Smooth muscle cell (in vitro differentiated cells): Measurements from ENCODE around the gene MAP1LC3B. TPM values are rescaled to one million over a fixed set of nuclear protein-coding genes. Genes with fewer than 3 reads are reported as not detected.

Experiments
- DNase-seq: peaks from one replicate; lab custom pipeline; 2025; ENCODE audit not compliant: unreplicated experiment; lab: John Stamatoyannopoulos, UW
- H2AFZ ChIP-seq: fragments of 200-600 bp; sonication (generic); 2 replicates; pipeline ENCODE4 v1.6.0; 2016; ENCODE audit warnings: antibody characterized with exemption, low read depth, mild to moderate bottlenecking
- H3F3A ChIP-seq: fragments of 200-600 bp; sonication (generic); 2 replicates; pipeline ENCODE4 v1.6.0; 2017; ENCODE audit warnings: antibody characterized with exemption, low read depth
- H3K27ac ChIP-seq: fragments of 200-600 bp; sonication (generic); 2 replicates; pipeline ENCODE4 v1.5.1; 2016; ENCODE audit warnings: low read depth, mild to moderate bottlenecking
- H3K27me3 ChIP-seq: fragments of 200-600 bp; sonication (generic); 2 replicates; pipeline ENCODE4 v1.6.1; 2016; ENCODE audit warnings: low read depth, mild to moderate bottlenecking
- H3K36me3 ChIP-seq: fragments of 200-600 bp; sonication (generic); 2 replicates; pipeline ENCODE4 v1.5.1; 2016; ENCODE audit warnings: low read depth
- H3K4me1 ChIP-seq: fragments of 200-600 bp; sonication (generic); 2 replicates; pipeline ENCODE4 v1.5.1; 2016; ENCODE audit warnings: low read depth
- H3K4me2 ChIP-seq: fragments of 200-600 bp; sonication (generic); 2 replicates; pipeline ENCODE4 v1.6.0; 2016; ENCODE audit warnings: mild to moderate bottlenecking
- H3K4me3 ChIP-seq: fragments of 200-600 bp; sonication (generic); 2 replicates; pipeline ENCODE4 v1.5.1; 2016; ENCODE audit warnings: mild to moderate bottlenecking
- H3K79me2 ChIP-seq: fragments of 200-600 bp; sonication (generic); 2 replicates; pipeline ENCODE4 v1.6.0; 2016; ENCODE audit warnings: low read depth, mild to moderate bottlenecking
- H3K9ac ChIP-seq: fragments of 200-600 bp; sonication (generic); 2 replicates; pipeline ENCODE4 v1.6.0; 2016; ENCODE audit warnings: low read depth
- H3K9me3 ChIP-seq: fragments of 200-600 bp; sonication (generic); replicated peaks from 2 replicates; pipeline ENCODE4 v1.5.1; 2016; ENCODE audit warnings: low read depth
- H4K20me1 ChIP-seq: fragments of 200-600 bp; sonication (generic); 2 replicates; pipeline ENCODE4 v1.6.0; 2016; ENCODE audit warnings: low read depth
- CTCF ChIP-seq: fragments of 200-600 bp; sonication (generic); IDR thresholded peaks from 2 replicates; pipeline ENCODE4 v1.5.1; 2017; ENCODE audit warnings: borderline replicate concordance, mild to moderate bottlenecking, antibody characterized with exemption; ENCODE audit not compliant: insufficient read depth, poor library complexity, severe bottlenecking
- WGBS: methylation state at CpG from one replicate; pipeline ENCODE4 v1.1.7; 2016; ENCODE audit warnings: low lambda C conversion rate; 5-methylcytosine and 5-hydroxymethylcytosine counted together
- polyA plus RNA-seq: library from polyadenylated mRNA; unstranded; fragments of >200 nt; fragmentation: Nextera tagmentation; extraction: Ambion mirVana; gene quantifications from 2 replicates; pipeline ENCODE4 v1.2.1, GENCODE V29; 2016
- total RNA-seq: library from RNA; depleted of rRNA; stranded (reverse); fragments of >200 nt; gene quantifications from 2 replicates; pipeline ENCODE4 v1.2.3, GENCODE V29; 2014

The MAP1LC3B gene
- total and polyA plus RNA-seq, 2 experiments from 2014 or later, result 77.5 to 107 TPM

GRCh38 chr16:87431926-87432325, 39.8 kb downstream of the MAP1LC3B start:
- H2AFZ ChIP-seq, result no peak overlapping the region
- H3K4me3 ChIP-seq, result no peak overlapping the region
- H3K27me3 ChIP-seq, result no peaks in the 10 kb centered on the region
- no peaks in the 10 kb centered on the region for H3K9me3 ChIP-seq
- H3K27ac ChIP-seq, result peak overlapping the region; percentile 70
- H3K9ac ChIP-seq, result no peak overlapping the region
- peaks cover 19% of the 10 kb centered on the region for H3F3A ChIP-seq
- H3K79me2 ChIP-seq, result peaks cover 17% of the 10 kb centered on the region
- DNase-seq, result no peak
- 30% methylated on average over 7 of the region's 7 CpGs for WGBS
- TF ChIP-seq CTCF, result no peak
- peaks cover 7% of the 10 kb centered on the region for H3K4me1 ChIP-seq
- H3K36me3 ChIP-seq, result no peaks in the 10 kb centered on the region
- peaks cover 71% of the 10 kb centered on the region for H4K20me1 ChIP-seq
- peak overlapping the region; percentile 54 for H3K4me2 ChIP-seq

GRCh38 chr16:87432330-87432915, 40.3 kb downstream of the MAP1LC3B start:
- 97% methylated on average over 15 of the region's 15 CpGs for WGBS
- no peak for TF ChIP-seq CTCF
- no peak overlapping the region for H3K9ac ChIP-seq
- H2AFZ ChIP-seq, result no peak overlapping the region
- H3K4me2 ChIP-seq, result peak overlapping the region; percentile 54
- H4K20me1 ChIP-seq, result peaks cover 71% of the 10 kb centered on the region
- H3K4me1 ChIP-seq, result peaks cover 7% of the 10 kb centered on the region
- H3K27ac ChIP-seq, result peak overlapping the region; percentile 70
- DNase-seq, result no peak
- peaks cover 17% of the 10 kb centered on the region for H3K79me2 ChIP-seq
- H3K36me3 ChIP-seq, result no peaks in the 10 kb centered on the region
- no peaks in the 10 kb centered on the region for H3K9me3 ChIP-seq
- peaks cover 19% of the 10 kb centered on the region for H3F3A ChIP-seq
- no peaks in the 10 kb centered on the region for H3K27me3 ChIP-seq
- no peak overlapping the region for H3K4me3 ChIP-seq

- Histone ChIP-seq H3K36me3 (no peaks in the 10 kb centered on the region), H3K79me2 (peaks cover 14% of the 10 kb centered on the region), H3K4me1 (peaks cover 7% of the 10 kb centered on the region), H3F3A (peaks cover 19% of the 10 kb centered on the region), H3K27me3 (no peaks in the 10 kb centered on the region), H3K9me3 (no peaks in the 10 kb centered on the region), H2AFZ (no peak overlapping the region), H3K4me3 (no peak overlapping the region), H3K27ac (no peak overlapping the region), H3K4me2 (no peak overlapping the region), H3K9ac (no peak overlapping the region), H4K20me1 (peaks cover 77% of the 10 kb centered on the region)
- WGBS, result 99% methylated on average over 22 of the region's 22 CpGs
- TF ChIP-seq CTCF, result no peak
- no peak for DNase-seq
These were observed 42.1 kb downstream of the MAP1LC3B start for GRCh38 chr16:87434146-87434667.
